Measurements from ENCODE around the gene ITGA1.
"Not testable (repeated sequence)": the region's sequence is repeated elsewhere in the genome, so short reads cannot be mapped to it uniquely, and the experiment has no call there.

The ITGA1 gene

DNA sequence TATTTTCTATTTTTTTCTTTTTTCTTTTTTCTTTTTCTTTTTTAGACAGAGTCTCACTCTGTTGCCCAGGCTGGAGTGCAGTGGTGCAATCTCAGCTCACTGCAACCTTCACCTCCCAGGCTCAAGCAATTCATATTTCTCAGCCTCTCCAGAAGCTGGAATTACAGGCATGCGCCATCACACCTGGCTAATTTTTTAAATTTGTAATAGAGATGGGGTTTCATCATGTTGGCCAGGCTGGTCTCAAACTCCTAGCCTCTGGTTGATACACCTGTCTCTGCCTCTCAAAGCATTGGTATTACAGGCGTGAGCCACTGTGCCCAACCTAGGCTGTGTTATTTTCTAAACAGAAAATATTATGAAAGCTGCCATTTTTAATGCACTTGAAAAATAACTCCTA is 78.3 kb downstream of the ITGA1 start:
- DNase-seq (ENCODE audit: low read depth): not testable (repeated sequence)

DNA sequence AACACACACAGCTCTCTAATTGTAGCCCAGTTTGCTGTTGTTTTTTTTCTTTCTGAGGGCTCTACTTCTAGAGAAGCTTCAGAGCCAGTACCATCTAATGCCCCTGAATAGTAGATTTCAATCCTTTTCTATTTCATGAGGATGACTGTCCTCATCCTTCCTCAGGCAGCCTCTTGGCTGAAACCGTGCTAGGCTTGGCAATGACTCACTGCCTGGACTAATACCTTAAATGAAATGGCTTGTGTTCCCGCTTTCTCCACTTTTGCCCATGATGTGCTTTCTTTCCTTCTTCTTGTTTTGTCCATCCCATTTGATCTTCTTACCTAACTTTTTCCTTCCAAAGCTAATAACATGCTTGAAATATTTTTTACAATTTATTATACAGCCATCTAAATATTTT is 80.1 kb downstream of the ITGA1 start:
- no peak for DNase-seq (ENCODE audit: low read depth)

DNA sequence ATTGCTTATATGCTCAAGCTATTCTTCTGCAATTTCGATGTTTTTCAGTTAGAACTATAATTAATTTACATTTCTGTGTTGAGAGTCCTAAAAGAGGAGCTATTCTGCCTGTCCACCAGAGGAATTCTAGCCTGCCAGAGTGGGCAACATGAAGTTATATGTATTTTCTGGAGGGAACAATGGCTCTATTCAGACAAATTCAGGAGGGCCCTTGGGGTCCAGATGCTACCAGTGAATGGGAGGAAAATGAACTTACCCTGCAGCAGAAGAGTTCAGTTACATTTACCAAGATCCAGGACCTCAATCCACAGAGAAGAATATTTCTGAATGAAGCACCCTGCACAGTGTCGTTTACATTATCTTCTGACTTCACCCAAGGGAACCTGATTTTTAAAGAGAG is 80.7 kb downstream of the ITGA1 start:
- no peak for DNase-seq (ENCODE audit: low read depth)

DNA sequence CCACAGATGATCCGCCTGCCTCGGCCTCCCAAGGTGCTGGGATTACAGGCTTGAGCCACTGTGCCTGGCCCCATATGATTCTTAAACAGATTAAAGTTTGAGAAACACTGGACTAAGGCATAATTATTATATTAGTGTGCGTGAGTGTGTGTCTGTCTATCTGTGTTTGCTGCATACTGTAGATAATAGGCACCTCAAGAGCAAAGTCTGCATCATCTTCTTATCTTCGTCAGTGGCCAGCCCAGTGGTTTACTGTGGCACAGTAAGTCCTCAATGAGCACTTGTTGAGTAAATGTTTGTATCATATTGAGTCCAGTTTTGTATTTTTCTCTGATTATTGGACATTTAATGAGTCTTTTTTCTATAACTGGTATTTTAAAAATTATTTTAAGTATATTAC is 81.7 kb downstream of the ITGA1 start:
- no peak for DNase-seq (ENCODE audit: low read depth)

DNA sequence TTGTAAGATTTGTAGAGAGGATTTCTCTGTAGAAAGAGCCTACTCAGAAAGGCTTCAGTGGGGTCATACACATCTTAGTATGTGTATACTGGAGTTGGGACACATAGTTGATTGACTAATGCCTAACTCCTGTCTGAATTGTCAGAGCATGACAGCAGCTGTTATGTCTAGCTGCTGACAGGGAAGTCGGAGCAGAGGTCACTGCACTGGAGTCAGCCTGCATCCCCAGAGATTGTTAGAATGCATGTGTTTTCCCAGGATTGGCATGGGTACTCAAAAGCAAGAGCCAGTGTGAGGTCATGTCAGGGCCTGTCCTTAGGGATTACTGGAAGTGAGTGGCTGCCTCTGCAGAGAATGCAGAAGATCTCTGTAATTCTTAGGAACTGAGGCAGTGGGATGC is 82.7 kb downstream of the ITGA1 start:
- peak; percentile 38 for DNase-seq (ENCODE audit: low read depth)

DNA sequence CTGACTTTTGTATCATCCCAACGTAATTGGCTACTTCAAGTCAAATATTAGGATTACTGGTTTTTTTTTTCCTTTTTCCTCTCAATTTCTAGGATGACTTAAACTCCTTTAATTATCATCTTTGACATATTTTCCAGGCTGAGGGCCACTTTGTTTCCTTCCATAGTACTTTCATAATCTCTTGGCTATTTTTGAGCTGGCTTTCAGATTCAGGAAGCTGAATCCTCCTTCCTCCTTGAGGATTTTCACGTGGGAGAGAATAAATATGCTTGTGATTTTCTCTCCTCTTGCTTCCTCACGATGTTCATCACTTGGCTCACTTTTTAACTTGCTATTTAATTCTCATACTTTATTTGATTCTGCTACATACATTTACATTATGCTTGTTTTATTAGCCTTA is 88.1 kb downstream of the ITGA1 start:
- no peak for DNase-seq (ENCODE audit: low read depth)

DNA sequence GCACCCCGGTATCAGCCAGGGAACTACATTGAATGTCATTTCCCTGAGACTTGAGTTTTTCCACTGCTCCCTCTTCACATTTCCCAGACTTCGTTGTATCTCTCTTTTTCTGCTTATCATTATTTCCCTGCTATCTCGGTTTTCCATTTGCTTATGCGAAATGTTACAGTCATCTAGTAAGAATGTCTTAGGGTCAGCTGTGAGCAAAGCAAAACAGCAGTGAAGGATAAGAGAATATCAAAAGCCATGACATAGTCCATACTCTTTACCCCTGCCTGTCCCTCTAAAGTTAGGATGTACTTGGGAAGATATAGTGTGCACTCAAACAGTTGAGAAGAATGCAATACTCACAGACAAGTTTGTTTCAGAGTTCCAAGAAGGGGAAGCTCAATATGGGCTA is 88.7 kb downstream of the ITGA1 start:
- DNase-seq (ENCODE audit: low read depth): no peak

DNA sequence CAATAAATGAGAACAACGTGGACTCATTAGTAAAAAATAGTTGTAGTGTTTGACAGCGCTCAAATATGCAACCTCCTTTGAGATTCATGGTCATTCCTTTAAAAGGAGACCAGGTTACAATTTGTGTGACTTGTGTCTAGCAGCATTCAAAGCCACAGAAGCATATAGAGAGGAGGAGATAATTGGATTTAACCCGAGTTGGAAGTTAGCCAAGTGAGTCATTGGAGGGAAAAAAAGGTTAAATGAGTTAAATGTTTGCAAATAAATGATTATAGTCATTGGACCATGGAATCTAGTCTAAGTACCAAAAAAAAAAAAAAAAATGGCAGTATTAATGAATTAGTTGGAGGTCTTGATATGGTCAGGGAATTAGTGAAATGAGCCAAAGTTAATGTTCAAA is 90.9 kb downstream of the ITGA1 start:
- no peak for DNase-seq (ENCODE audit: low read depth)

DNA sequence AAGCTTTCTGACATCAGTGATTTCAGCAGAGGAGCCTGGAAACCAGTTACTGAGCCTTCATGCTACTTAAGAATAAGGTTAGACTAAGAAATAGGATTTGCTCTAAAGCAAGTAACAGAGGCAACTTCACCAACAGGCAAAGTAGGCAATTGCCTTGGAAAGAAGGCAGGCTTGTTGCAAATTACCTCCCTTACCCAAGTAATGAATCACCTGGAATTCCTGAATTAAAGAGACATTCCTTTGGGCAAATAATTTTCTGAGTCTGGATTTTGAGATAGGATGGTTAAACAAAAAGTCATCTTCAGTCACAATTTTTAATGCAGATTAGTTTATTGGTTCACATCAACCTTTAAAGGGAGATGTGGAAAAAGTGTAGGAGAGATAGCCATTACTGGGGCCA is 92.8 kb downstream of the ITGA1 start:
- no peak for DNase-seq (ENCODE audit: low read depth)

DNA sequence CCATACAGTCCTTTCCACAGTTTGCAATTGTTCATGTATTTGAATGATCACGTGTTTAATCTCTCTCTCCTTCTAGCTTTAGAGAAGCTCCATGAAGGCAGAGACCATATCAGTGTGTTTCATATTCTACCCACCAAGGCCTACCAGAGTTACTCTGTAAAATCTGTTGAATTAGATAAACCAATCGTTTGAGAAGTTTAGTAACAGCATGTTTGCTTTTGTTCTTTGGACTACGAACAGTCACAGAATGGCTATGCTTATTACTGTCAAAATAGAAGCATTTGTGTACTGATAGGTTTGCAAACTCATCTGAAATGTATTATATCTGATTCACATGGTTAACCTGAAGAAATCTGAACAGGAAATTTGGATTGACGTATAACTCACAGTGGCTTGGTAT is 93.8 kb downstream of the ITGA1 start:
- no peak for DNase-seq (ENCODE audit: low read depth)

DNA sequence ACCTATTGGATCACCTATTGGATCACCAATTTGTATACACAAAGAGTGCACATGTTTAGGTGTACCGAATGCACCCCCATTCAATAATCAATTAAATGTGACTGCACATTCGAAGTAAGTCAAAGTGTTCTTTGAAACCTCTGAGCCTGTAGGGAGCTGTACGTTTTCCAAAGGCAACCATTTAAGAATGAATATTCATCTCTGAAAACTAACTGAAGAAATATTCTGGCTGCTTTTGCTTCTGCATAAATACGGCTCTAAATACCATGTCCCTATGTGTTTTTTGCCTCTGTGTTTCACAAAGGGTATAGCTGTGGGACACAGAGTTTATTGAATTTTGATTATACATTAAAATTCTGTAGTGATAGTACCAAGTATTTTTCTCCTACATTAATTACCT is 95.4 kb downstream of the ITGA1 start:
- no peak for DNase-seq (ENCODE audit: low read depth)

DNA sequence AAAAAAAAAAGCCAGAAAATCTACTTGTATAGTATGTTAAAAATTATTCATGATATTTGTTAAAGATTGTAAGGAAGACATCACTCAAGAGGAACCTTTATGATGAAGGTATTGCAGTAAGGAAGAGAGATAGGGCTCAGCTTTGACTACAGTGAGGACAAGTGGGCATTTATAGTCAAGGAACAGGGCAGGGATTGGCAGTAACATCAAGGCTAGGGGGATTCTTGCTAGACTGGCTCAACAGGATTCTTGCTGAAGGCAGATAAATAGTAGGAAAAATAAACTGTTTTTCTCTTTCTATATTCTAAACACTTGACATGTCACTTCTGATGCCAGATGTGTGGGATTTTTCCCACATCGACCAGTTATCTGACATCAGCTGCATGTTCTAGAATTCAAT is 96.7 kb downstream of the ITGA1 start:
- DNase-seq (ENCODE audit: low read depth): no peak

DNA sequence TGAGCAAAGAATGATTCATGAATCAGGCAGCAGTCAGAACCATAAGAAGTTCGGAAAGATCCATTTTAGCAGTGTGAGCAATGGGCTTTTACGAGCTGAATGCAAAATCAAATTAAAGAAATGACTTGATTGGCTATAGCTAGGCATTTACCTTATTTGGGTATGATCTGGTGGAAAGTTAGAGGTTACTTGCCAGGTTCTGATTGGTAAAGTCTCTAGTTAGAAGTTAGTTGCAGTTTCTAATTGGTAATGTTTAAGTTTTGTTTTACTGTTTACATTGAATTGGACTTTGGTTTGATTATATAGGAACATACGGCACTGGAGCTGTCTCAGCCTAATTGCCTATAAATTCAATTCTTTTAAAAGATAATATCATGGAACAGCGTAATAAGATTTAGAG is 97.9 kb downstream of the ITGA1 start:
- DNase-seq (ENCODE audit: low read depth): no peak

DNA sequence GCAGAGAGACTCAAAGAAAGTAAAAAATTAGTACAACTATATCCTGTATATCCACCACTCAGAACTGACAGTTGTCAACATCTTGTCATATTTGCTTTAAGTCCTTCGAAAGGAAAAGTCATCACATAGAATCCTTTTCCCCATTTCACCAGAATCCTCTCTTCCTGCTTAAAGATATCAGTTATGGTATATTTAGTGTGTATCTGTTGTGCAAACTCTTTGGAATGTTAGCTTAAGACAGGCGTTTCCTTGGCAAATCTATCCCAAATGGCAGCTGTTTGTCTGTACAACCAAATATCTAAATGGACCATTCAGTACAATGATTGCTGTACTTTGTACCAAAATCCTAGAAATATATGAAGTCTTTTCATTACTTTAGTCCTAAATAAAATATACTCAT is 98.5 kb downstream of the ITGA1 start:
- no peak for DNase-seq (ENCODE audit: low read depth)

DNA sequence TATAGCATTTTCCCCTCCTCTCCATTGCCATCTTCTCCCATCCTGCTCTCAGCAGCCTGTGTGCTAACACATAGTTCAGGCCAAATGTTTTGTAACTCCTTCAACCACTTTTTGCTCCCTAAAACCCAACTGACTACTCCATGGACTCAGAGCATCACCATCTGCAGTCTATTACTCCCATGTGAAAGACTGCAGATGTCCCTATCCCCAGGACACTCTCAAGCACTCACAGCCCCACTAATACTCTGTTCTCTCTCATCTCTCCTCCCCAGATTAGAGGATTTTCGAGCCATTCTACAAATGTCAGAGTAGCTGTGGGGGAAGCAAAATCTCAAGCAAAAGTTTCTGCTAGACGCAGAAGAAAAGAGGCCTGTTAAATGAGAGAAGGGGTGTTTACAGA is 99.3 kb downstream of the ITGA1 start:
- DNase-seq (ENCODE audit: low read depth): no peak

DNA sequence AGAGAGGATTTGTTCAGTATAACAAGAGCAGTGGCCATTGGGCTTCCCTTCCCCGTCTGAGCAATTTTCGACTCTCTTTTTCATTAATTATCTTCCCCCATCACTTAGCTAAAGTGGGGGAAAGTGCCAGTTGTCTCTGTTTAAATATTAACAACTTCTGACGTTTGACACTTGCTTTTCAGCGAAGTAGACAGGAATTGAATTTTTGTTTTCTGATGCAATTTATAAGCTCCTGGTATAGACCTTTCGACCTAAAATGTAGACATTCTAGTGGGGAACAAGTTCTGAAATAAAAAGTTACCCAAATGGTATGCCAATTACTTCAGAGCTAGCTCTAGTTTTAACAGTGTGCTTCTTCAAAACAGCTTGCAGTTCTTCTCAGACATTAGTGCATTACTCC is 100.6 kb downstream of the ITGA1 start:
- DNase-seq (ENCODE audit: low read depth): no peak

DNA sequence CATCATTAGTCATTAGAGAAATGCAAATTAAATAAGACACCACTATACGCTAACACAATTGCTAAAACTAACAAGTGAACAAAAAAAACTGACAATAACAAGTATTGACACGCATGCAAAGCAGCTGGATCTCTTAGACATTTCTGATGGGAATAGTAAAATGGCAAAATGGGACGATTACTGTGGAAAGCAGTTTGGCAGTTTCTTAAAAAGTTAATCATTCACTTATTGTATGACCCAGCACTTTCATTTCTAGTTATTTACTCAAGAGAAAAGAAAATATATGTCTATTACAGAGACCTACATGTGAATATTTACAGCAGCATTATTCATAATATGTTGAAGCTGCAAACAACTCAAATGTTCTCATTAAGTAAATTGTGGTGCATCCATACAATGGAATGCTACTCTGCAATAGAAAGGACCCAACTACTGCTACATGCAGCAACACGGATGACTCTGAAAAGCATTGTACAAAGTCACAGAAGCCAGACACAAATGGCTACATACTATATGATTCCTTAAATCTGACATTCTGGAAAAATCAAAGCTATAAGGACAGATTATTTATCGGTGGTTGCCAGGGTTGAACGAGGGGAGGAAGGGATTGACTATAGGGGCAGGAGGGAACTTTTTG is 104.6 kb downstream of the ITGA1 start:
- no peak for DNase-seq (ENCODE audit: low read depth)

DNA sequence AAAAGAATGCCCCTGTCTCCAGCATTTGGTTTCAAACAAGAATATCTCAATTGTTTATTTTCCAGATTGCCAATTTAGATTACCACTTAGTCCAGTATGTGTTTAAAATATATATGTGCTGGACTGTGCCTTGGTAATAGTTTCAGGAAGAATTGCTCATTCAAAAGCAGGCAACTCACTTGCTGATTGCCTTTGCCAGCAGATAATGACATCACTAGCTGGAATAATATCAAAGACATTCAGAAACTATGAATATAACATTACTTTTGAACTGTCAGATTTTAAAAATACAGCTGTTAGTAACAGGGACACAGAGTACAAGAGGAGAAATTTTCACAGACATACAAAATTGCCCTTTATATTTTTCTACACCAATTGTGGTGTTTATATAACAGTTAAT is 105.4 kb downstream of the ITGA1 start:
- DNase-seq (ENCODE audit: low read depth): peak; percentile 40

DNA sequence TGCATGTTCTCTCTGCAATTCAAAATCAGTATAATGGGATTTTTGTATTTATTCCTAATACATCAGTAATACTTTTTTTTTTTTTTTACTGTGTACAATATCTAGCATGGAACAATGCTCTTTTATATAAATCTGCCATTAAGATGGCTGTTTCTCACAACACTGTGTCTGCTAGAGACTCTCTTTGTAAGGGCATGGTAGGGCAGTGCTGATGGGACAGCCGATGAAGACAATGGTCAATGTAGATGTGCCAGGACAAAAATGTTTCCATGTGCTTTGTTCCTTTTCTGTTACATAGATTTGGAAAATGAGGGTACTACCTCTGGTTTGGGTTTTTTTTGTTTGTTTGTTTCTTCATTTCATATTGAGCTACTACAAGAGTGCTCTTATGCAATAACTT is 106.1 kb downstream of the ITGA1 start:
- DNase-seq (ENCODE audit: low read depth): no peak

DNA sequence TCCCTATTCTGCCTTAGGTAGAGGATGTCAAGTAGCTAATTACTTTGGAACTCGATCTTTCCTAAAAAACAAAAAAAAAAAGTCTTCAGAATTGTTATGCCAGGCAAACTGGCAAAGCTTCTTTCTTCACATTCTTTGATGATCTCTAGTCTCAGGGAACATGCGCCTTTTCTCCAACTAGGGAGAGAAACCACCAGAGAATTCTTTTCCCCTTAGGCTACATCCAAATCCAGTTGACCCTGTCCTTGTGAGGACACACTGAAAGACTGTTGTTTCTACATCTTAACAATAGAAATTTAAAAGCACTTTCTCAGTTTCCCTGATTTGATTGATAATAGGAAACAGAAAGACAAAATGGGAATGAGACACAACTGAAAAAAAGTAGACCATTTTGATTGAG is 106.7 kb downstream of the ITGA1 start:
- no peak for DNase-seq (ENCODE audit: low read depth)

DNA sequence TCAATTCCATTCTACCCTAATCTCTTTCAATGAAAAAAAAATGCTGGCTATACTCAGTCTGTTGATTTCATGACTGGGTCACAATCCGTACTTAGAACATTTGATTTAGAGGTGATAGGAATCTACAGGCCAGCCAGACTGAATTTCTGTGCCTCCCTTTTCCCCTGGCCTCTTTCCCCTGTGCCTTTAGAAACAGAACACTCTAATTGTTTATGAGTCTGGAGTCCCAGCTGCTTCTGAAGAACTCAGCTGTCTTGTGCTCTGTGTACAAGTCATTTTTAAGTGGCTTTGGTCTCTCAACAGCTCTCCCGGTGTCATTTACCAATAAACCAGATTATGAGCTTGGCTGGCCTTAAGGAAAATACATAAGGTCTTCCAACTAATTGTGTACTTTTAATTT is 107.4 kb downstream of the ITGA1 start:
- no peak for DNase-seq (ENCODE audit: low read depth)

DNA sequence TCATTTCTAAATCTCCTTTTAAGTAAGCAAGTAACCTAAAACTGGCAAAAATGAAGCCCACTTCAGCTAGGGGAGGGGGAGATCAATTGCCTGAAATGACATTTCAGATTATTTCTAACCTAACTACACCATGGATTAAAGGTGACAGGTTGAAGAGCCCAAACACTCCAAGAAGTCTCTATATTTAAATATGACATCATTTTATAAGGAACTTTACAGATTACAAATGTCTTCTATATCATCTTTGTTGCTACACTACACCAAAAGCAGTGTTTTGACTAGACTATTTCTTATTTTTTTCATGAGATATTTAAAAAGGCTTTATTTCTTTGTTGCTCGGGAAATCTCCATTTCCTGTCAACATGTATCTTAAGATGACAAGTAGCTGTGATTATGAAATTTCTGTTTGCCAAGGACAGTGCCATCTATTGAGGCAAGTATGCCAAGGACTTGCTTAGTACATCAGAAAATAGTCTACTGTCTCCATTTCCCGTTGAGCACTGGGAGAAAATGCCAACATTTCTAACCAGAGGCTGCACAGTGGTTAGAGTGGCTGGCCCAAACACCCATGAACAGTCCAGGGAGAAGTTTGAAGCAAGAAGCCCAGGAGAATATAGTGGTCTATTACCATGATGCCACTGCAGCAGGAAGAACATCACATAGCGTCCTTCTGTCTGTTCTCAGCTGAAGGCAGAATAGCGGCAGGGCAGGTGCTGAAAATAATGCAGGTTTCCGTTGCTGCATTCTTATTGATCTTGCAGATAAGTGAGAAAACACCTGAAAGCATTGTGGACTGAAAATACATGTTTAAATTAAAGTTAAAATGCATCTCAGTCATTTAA is 108.1 kb downstream of the ITGA1 start:
- DNase-seq (ENCODE audit: low read depth): no peak

DNA sequence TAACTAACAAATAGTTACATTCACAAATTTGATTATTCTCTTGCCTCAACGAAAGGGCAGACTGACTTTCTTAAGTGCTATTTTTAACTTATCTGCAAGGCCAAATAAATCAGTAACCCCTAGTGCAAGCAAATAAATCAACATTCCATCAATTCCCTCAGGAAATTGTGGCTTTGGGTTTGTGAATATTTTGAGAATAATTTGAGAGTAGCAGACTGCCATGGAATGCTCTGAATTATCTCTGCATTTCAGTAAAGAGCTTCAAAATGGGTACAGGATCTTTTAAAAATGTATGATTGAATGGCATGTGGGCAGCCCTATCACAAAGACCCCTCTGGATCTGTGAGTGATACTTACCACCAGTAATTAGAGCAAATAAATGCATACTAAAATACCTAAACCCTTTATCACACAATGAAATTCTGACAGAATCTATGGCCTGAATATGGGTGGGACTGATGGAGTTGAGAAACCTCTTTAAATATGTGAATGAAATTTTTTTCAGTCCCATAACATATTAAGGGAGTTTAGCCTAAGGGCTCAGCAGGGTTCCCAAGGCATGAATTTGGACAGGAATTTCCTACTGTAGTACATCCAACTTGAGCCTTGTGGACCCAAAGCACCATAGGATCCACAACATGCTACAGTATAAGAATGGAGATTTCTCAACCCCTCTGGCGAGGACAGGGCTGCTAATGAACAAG is 109.0 kb downstream of the ITGA1 start:
- peak; percentile 60 for DNase-seq (ENCODE audit: low read depth)

Data from fibroblast of gingiva (primary cell).